Neutrophil (primary cell): ENCODE data around the gene ATXN1.

ENCODE experiments used
- H3K27ac ChIP-seq: fragments of 200-600 bp; sonication (generic); 2 replicates; pipeline ENCODE4 v1.5.1; 2016; ENCODE audit warnings: mild to moderate bottlenecking, moderate library complexity
- H3K27me3 ChIP-seq: fragments of 200-600 bp; sonication (generic); 2 replicates; pipeline ENCODE4 v1.6.0; 2016; ENCODE audit warnings: mild to moderate bottlenecking
- H3K36me3 ChIP-seq: fragments of 200-600 bp; sonication (generic); 2 replicates; pipeline ENCODE4 v1.5.1; 2017
- H3K4me1 ChIP-seq, 2 experiments: fragments of 200-600 bp in 1 of 2; sonication (generic) in 1 of 2; 1 replicate in 1 of 2; 2 replicates in 1 of 2; pipeline versions ENCODE4 v1.5.1 to v1.6.1; 2013 to 2016; ENCODE audit warnings: low read depth in 1 of 2, low read length in 1 of 2, mild to moderate bottlenecking in 1 of 2, moderate library complexity in 1 of 2; ENCODE audit not compliant: control insufficient read depth in 1 of 2, insufficient read depth in 1 of 2
- H3K4me3 ChIP-seq, 2 experiments: fragments of 200-600 bp in 1 of 2; sonication (generic) in 1 of 2; 1 replicate in 1 of 2; 2 replicates in 1 of 2; pipeline ENCODE4 v1.5.1; 2013 to 2016; ENCODE audit warnings: low read depth in 1 of 2, low read length in 1 of 2, mild to moderate bottlenecking in 1 of 2, moderate library complexity in 1 of 2
- H3K9me3 ChIP-seq: fragments of 200-600 bp; sonication (generic); 2 replicates; pipeline ENCODE4 v1.5.1; 2016
- CTCF ChIP-seq: fragments of 200-600 bp; sonication (generic); IDR thresholded peaks from 2 replicates; pipeline ENCODE4 v1.5.1; 2016; ENCODE audit warnings: antibody characterized with exemption

ATXN1 gene

GRCh38 chr6:16725145-16725864 is 36.0 kb downstream of the ATXN1 start:
- H3K27ac ChIP-seq = peak overlapping the region; percentile 87
- TF ChIP-seq CTCF = no peak
- H3K4me1 ChIP-seq = peaks cover 61 to 64% of the 10 kb centered on the region in 2 experiments
- H3K9me3 ChIP-seq = no peaks in the 10 kb centered on the region
- no peak overlapping the region for H3K4me3 ChIP-seq
- no peaks in the 10 kb centered on the region for H3K27me3 ChIP-seq
- H3K36me3 ChIP-seq = no peaks in the 10 kb centered on the region

GRCh38 chr6:16723826-16724225 is 37.4 kb downstream of the ATXN1 start:
- H3K4me1 ChIP-seq = peaks cover 53 to 59% of the 10 kb centered on the region in 2 experiments
- no peaks in the 10 kb centered on the region for H3K27me3 ChIP-seq
- TF ChIP-seq CTCF = no peak
- H3K9me3 ChIP-seq = no peaks in the 10 kb centered on the region
- H3K27ac ChIP-seq = no peak overlapping the region
- H3K36me3 ChIP-seq = no peaks in the 10 kb centered on the region
- H3K4me3 ChIP-seq = no peak overlapping the region

GRCh38 chr6:16723402-16723801 is 37.9 kb downstream of the ATXN1 start:
- TF ChIP-seq CTCF = no peak
- no peaks in the 10 kb centered on the region for H3K36me3 ChIP-seq
- H3K4me3 ChIP-seq = no peak overlapping the region
- no peaks in the 10 kb centered on the region for H3K27me3 ChIP-seq
- no peak overlapping the region for H3K27ac ChIP-seq
- H3K4me1 ChIP-seq = peaks cover 53 to 59% of the 10 kb centered on the region in 2 experiments
- no peaks in the 10 kb centered on the region for H3K9me3 ChIP-seq

- Histone ChIP-seq H3K27ac (no peak overlapping the region), H3K4me1 (peaks cover 51 to 57% of the 10 kb centered on the region in 2 experiments), H3K9me3 (no peaks in the 10 kb centered on the region), H3K27me3 (no peaks in the 10 kb centered on the region), H3K4me3 (no peak overlapping the region), H3K36me3 (no peaks in the 10 kb centered on the region)
- TF ChIP-seq CTCF = no peak
These were observed 38.6 kb downstream of the ATXN1 start for GRCh38 chr6:16722630-16723029.

GRCh38 chr6:16721977-16722376 is 39.3 kb downstream of the ATXN1 start:
- Histone ChIP-seq H3K4me3 (no peak overlapping the region), H3K4me1 (peaks cover 44 to 50% of the 10 kb centered on the region in 2 experiments), H3K27ac (no peak overlapping the region), H3K9me3 (no peaks in the 10 kb centered on the region), H3K36me3 (no peaks in the 10 kb centered on the region), H3K27me3 (no peaks in the 10 kb centered on the region)
- TF ChIP-seq CTCF = no peak
